GM12878 (cell line): ENCODE data around the gene TNFSF8. TPM values are rescaled to one million over a fixed set of nuclear protein-coding genes. Genes with fewer than 3 reads are reported as not detected.

Source experiments
- BCL11A ChIP-seq: IDR thresholded peaks from 2 replicates; pipeline ENCODE4 v1.6.1; 2011; ENCODE audit warnings: low read depth, low read length
- EED ChIP-seq: sonication (generic); IDR thresholded peaks from 2 replicates; pipeline ENCODE4 v1.6.1; 2016; ENCODE audit warnings: antibody characterized with exemption, low read depth
- HSF1 ChIP-seq: fragments of 150-350 bp; IDR thresholded peaks from 2 replicates; pipeline ENCODE4 v1.6.1; 2014; ENCODE audit warnings: mild to moderate bottlenecking, low read depth, low read length
- JUNB ChIP-seq: IDR thresholded peaks from 2 replicates; pipeline ENCODE4 v1.6.1; 2016; ENCODE audit warnings: antibody characterized with exemption, mild to moderate bottlenecking
- KDM1A ChIP-seq: fragments of 200-600 bp; sonication (generic); IDR thresholded peaks from 2 replicates; pipeline ENCODE4 v1.6.1; 2016; ENCODE audit warnings: borderline replicate concordance
- MAX ChIP-seq: IDR thresholded peaks from 2 replicates; pipeline ENCODE4 v1.6.1; 2012; ENCODE audit warnings: low read depth, low read length, improper control_type of control experiment
- MTA2 ChIP-seq: fragments of 450-650 bp; IDR thresholded peaks from 2 replicates; pipeline ENCODE4 v1.6.1; 2016; ENCODE audit warnings: low read depth, mild to moderate bottlenecking, moderate library complexity
- MYC ChIP-seq: IDR thresholded peaks from 2 replicates; pipeline ENCODE4 v1.6.1; 2011; ENCODE audit warnings: mild to moderate bottlenecking, low read length, moderate library complexity, inconsistent platforms; ENCODE audit not compliant: insufficient read depth, insufficient replicate concordance, insufficient read length, severe bottlenecking
- NKRF ChIP-seq: fragments of 450-650 bp; conservative IDR thresholded peaks from 2 replicates; pipeline ENCODE4 v1.6.1; 2017; ENCODE audit warnings: mild to moderate bottlenecking, moderate library complexity
- PML ChIP-seq: IDR thresholded peaks from 2 replicates; pipeline ENCODE4 v1.6.1; 2012; ENCODE audit warnings: low read length, inconsistent platforms
- SIX5 ChIP-seq: IDR thresholded peaks from 2 replicates; pipeline ENCODE4 v1.6.1; 2011; ENCODE audit warnings: mild to moderate bottlenecking, low read depth, low read length, moderate library complexity; ENCODE audit not compliant: severe bottlenecking
- SPI1 ChIP-seq: IDR thresholded peaks from 2 replicates; pipeline ENCODE4 v1.6.1; 2011; ENCODE audit warnings: low read depth, mild to moderate bottlenecking, low read length, moderate library complexity, borderline replicate concordance; ENCODE audit not compliant: insufficient read depth
- SUZ12 ChIP-seq: fragments of 200-600 bp; sonication (generic); IDR thresholded peaks from one replicate; pipeline ENCODE4 v1.6.1; 2018; ENCODE audit warnings: antibody characterized with exemption, mild to moderate bottlenecking; ENCODE audit not compliant: unreplicated experiment
- YBX1 ChIP-seq: fragments of 450-650 bp; IDR thresholded peaks from 2 replicates; pipeline ENCODE4 v1.6.1; 2016; ENCODE audit warnings: antibody characterized with exemption
- ZNF24 ChIP-seq: fragments of 450-650 bp; IDR thresholded peaks from 2 replicates; pipeline ENCODE4 v1.6.1; 2017; ENCODE audit warnings: antibody characterized with exemption, mild to moderate bottlenecking
- polyA plus RNA-seq, 11 experiments: library from polyadenylated mRNA; depleted of rRNA in 4 of 11; unstranded in 6 of 11; stranded (reverse) in 5 of 11; fragments of >200 nt; fragmentation: Nextera tagmentation in 4 of 11; fragmentation: Illumina TruSeq in 1 of 11; extraction: Ambion mirVana in 4 of 11; extraction: Trizol in 1 of 11; gene quantifications; 1 replicate in 1 of 11; 2 replicates in 10 of 11; pipeline versions ENCODE4 v1.2.1 to v1.2.3, GENCODE V29; 2011 to 2016; ENCODE audit warnings: inconsistent platforms in 2 of 11, missing spikeins in 2 of 11, low read depth in 1 of 11
- total RNA-seq, 4 experiments: library from RNA; depleted of rRNA in 3 of 4; stranded (reverse); fragments of >200 nt in 3 of 4; fragmentation: Illumina TruSeq in 1 of 4; extraction: Trizol in 1 of 4; gene quantifications; 2 replicates each; pipeline versions ENCODE4 v1.2.1 to v1.2.3, GENCODE V29; 2013 to 2021

The TNFSF8 gene
- total and polyA plus RNA-seq, 10 of the 15 experiments (the other 5 are each of a cell fraction or from before 2014, with no cell fraction given) = 0.10 to 0.29 (median 0.15) TPM; not detected in 7

- TF ChIP-seq NKRF (no peak), EED (no peak), MAX (no peak), SPI1 (no peak), KDM1A (no peak), PML (no peak), ZNF24 (no peak), MTA2 (no peak), SIX5 (no peak), SUZ12 (no peak), BCL11A (no peak), HSF1 (no peak), YBX1 (no peak), MYC (no peak), JUNB (no peak)
Observed at GRCh38 chr9:114945616-114946412, 15.4 kb upstream of the TNFSF8 start (continued).
